HG02678 (cell line): ENCODE data around the gene SORCS2.

Experiments used
- ATAC-seq: cut with Tn5 transposase; IDR thresholded peaks from one replicate; pipeline ENCODE4 v1.9.1; 2021; ENCODE audit warnings: mild to moderate bottlenecking, moderate library complexity; ENCODE audit not compliant: unreplicated experiment

The SORCS2 gene

GRCh38 chr4:7515390-7515902 is 323.1 kb downstream of the SORCS2 start:
- no peak for ATAC-seq

- ATAC-seq = no peak
Observed at GRCh38 chr4:7516096-7516772, 323.9 kb downstream of the SORCS2 start.

DNA sequence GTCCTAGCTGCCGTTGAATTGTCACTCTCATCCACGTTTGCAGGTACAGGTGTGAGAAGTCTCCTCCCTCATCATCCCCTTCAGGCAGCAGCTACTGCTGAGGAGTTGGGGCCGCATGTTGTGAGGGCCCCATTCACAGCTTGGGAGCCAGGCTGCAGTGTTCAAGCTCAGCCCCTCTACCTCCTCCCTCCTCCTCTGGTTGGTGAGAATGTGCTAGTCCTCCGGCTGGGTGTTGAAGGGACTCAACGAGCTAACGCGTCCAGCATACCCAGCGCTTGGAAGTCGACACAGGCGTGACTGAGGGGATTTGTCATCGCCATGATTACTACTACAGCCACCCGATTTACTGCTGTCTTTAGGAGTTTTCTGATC is 324.4 kb downstream of the SORCS2 start:
- ATAC-seq = no peak

GRCh38 chr4:7518871-7519637 is 326.7 kb downstream of the SORCS2 start:
- ATAC-seq = no peak

DNA sequence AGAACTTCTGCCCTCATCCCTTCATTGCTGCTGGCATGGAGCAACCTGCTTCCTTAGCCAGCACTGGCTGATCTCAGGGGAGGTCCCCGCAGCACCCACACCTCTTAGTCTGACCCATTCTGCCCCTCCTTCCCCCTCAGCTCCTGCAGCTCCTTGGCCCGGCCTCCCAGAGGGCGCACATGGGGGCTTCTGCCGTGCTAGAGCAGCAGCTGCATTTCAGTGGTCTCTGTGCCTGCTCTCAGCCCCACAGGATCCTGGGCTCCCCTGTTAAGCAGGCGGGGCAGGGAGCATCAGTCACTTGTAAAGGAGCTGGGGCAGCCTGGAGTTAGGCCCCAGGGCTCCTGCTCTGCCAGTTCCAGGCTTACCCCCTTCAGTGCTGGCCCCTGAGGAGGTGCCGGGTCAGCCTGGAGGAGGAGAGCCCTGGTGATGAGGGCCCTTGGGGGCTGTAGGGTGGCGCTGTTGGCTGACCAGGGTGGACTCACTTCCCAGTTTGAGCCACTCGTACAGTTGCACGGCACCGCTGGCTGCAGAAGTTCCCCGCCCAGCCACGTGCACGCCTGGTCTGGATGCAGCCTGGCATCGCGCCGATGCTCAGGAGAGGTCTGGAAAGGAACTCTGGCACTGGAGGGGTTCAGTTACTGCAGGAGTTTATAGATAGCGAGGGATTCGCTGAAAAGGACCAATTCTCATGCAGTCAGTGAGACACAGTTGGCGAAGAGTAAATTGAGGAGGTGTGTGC is 327.5 kb downstream of the SORCS2 start:
- no peak for ATAC-seq

DNA sequence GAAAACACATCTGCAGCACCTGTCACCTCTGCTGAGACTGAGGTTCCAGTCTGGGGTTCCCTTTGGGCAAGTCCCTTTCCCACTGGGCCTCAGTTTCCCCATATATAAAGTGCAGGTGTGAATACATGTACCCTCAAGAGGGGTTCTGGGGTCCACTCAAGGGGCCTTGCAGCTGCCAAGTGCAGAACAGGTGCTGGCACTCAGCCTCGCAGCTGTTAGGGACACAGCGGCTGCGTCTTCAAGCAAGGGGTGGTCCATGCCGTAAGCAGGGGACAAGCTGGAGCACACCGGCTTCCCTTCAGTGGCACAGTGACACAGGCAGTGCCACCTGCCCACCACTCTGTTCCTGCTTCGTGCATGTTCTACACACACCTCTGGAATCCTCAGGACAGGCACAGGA is 329.3 kb downstream of the SORCS2 start:
- ATAC-seq = no peak

DNA sequence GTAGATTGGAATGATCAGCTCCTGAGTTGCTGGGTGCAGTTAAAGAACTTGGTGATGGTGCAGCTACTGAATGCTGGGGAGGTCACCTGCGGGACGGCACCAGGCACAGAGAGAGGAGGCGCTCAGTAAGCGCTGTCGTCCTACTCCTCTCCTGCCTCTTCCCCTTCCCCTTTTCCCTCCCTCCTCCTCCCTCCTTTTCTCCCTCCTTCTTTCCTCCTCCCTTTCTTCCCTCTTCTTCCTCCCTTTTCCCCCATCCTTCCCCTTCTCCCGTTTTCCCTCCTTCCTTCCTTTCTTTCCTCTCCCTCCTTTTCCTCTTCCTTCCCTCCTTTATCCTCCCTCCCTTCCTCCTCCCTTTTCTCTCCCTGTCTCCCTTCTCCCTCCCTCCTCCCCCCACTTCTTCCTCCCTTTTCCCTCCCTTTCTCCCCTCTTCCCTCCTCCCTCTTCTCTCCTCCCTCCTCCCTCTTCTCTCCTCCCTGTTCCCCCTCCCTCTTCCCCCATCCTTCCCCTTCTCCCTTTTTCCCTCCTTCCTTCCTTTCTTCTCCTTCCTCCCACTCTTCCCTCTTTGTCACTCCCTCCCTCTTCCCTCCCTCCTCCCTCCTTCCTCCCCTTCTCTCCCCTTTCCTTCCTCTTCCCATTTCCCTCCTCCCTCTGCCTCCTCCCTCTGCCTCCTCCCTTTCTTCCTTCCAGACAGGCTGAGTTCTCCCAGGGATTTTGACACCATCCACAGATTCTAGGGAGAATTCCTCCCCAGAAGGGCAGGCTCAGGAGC is 330.3 kb downstream of the SORCS2 start:
- ATAC-seq = no peak

- ATAC-seq = no peak
Observed at GRCh38 chr4:7523526-7523925, 331.2 kb downstream of the SORCS2 start.

GRCh38 chr4:7524064-7524682 is 331.8 kb downstream of the SORCS2 start:
- no peak for ATAC-seq

DNA sequence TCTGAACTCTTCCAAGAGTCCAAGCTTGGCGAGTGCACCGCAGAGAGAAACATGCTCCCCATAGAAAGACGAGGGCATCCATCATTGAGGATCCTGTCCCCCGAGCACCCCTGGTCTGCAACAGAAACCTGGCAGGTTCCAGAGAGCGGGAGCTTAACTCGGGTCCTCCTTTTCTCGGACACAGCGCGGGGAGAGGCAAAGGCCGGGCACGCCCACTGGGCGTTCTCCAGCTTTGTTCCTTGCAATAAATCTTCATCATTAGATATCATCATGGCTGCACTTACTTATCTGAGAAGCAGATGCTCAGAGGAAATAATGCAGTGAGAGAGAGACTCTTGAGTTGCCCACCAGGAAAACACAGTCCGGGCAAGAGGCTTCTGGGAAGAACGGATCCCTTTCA is 332.5 kb downstream of the SORCS2 start:
- ATAC-seq = no peak

GRCh38 chr4:7526491-7526890 is 334.2 kb downstream of the SORCS2 start:
- ATAC-seq = no peak

- no peak for ATAC-seq
Observed at GRCh38 chr4:7526929-7527535, 334.7 kb downstream of the SORCS2 start.

DNA sequence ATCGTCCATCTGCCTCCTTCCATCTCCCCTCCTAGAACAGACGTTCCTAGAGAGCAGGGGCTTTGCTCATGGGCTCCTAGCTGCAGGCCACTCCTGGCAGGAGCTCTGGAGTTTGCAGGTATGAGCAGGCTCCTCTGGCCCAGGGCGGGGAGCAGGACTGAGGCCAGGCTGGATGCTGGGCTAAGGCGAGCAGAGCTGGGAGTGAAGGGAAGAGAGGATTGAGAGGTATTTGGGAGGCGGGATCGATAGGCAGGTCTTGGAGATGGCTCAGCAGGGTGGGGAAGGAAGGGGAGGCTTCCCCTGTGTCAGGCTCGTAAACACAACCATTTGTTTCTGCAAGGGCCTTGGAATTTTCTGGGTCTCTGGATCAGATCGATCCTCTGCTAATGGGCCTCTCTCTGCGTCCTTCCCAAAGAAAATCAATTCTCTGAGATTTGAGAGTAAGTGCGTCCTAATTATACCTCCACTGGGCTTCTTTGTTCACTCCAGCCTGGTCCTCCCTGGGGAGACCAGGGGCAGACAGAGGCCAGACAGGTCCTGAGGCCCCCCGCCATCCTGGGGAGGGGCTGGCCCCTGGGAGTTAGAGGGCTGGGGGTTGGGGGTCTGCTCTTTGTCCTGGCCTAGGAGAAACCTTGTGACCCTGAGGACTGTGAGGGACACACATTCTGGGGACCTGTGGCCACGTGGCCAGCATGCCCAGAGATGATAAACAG is 337.2 kb downstream of the SORCS2 start:
- ATAC-seq = no peak

GRCh38 chr4:7530082-7530481 is 337.7 kb downstream of the SORCS2 start:
- ATAC-seq = no peak

- ATAC-seq = no peak
Observed at GRCh38 chr4:7530932-7531639, 338.7 kb downstream of the SORCS2 start.

DNA sequence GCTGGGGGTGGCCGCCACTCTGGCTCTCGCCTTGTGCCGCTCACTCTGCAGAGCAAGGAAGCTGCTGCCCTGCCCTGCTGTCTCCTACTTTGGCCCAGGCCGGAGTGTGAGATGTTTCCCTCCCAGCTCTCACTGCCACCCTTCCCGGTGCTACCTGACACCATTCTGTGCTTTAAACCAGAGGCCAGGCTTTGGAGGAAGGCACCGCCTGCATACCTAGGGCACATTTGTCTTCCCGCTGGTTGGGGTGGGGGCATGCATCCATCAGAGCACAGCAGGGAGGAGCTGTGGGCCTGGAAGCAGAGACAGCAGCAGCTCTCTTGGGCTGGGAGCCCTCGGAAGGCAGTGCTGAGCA is 339.3 kb downstream of the SORCS2 start:
- no peak for ATAC-seq

GRCh38 chr4:7532043-7532442 is 339.7 kb downstream of the SORCS2 start:
- no peak for ATAC-seq

GRCh38 chr4:7533267-7533666 is 340.9 kb downstream of the SORCS2 start:
- no peak for ATAC-seq

- no peak for ATAC-seq
Observed at GRCh38 chr4:7535094-7535493, 342.8 kb downstream of the SORCS2 start.
